T-helper 1 cell treated with Interleukin-12 subunit alpha and Interleukin-12 subunit beta and Interleukin-4 antibody, amounts not matched to agents 30 μg/mL and 1 μg/mL, for 36 hours (primary cell): ENCODE results near the gene PACS1.
"Not testable (repeated sequence)": the region's sequence is repeated elsewhere in the genome, so short reads cannot be mapped to it uniquely, and the experiment has no call there.

Experiments
- H3K27ac Mint-ChIP-seq: one replicate; pipeline ENCODE4 v1.8.0; 2021; ENCODE audit warnings: mild to moderate bottlenecking, mixed read lengths
- H3K27me3 Mint-ChIP-seq: one replicate; pipeline ENCODE4 v1.8.0; 2021; ENCODE audit warnings: low read depth, mixed read lengths
- H3K36me3 Mint-ChIP-seq: one replicate; pipeline ENCODE4 v1.8.0; 2021; ENCODE audit warnings: low read depth, mixed read lengths
- H3K4me1 Mint-ChIP-seq: one replicate; pipeline ENCODE4 v1.8.0; 2021; ENCODE audit warnings: low read depth, mixed read lengths
- H3K4me3 Mint-ChIP-seq: one replicate; pipeline ENCODE4 v1.8.0; 2021; ENCODE audit warnings: mild to moderate bottlenecking, moderate library complexity, mixed read lengths
- H3K9me3 Mint-ChIP-seq: one replicate; pipeline ENCODE4 v1.8.0; 2021; ENCODE audit warnings: mixed read lengths

Gene PACS1

GRCh38 chr11:66266378-66267038, 196.4 kb downstream of the PACS1 start:
- Mint-ChIP-seq H3K27ac (peak overlapping the region; percentile 71), H3K4me3 (no peak overlapping the region), H3K4me1 (peaks cover 24% of the 10 kb centered on the region), H3K36me3 (peaks cover 19% of the 10 kb centered on the region), H3K27me3 (no peaks in the 10 kb centered on the region), H3K9me3 (no peaks in the 10 kb centered on the region)

DNA sequence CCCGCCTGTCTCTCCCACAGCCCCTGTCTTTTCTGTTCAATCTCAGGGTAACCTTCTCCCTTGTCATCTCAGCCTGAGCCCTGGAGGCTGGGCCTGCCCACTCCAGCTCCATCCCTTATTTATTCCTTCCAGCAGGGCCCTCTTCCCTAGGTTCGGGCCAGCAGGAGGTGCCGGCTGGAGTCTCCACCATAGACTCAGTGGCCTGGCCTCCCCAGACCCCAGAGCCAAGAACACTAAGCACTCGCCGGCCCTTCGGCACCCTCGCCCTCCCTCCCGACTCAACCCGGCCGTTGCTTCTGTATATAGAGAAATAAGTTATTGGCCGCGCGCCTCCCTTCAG, 196.9 kb downstream of the PACS1 start:
- H3K9me3 Mint-ChIP-seq = no peaks in the 10 kb centered on the region
- no peaks in the 10 kb centered on the region for H3K27me3 Mint-ChIP-seq
- H3K27ac Mint-ChIP-seq = peak overlapping the region; percentile 71
- peaks cover 25% of the 10 kb centered on the region for H3K4me1 Mint-ChIP-seq
- peak overlapping the region; percentile 56 for H3K4me3 Mint-ChIP-seq
- H3K36me3 Mint-ChIP-seq = peaks cover 20% of the 10 kb centered on the region

DNA sequence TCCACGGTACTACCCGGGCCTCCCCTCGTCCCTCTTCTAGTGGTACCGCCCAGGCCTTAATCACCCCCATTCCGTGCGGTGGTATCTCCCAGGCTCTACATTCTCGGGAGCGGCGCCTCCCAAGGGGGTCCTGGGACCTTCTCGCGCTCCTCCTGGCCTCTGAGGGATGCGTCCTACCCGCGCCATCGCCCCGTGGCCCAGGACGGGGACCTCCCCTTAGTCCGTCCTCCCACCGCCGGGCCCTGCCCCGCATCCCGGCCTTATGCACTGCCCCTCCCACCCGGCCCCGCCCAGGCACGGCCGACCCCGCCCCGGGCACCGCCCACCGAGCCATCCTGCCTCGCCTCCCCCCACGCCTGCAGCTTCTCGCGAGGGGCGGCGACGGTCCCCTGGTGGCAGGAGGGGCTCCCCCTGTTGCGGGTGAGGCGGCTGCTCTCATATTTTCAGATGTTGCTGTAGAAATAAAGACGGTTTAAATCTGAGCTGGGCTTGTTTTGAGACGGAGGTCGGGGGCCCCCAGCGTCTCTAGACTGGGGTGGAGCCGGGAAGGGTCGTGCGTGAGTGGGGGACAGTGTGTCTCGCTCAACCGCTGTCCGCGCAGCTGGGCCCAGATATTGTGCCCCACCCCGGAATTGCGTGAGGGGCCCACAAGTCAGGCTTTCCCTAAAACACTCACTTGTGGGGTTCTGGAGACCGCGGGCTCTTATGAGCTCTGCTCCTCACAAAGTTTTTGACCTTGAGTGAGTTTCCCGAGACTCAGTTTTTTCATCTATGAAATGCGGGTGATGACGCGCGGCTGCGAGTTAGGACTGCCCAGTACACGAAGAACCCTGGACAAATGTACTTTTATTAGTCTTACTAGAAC, 197.5 kb downstream of the PACS1 start:
- H3K4me1 Mint-ChIP-seq = peaks cover 28% of the 10 kb centered on the region
- H3K4me3 Mint-ChIP-seq = peak overlapping the region; percentile 99
- peak overlapping the region; percentile 95 for H3K27ac Mint-ChIP-seq
- peaks cover 20% of the 10 kb centered on the region for H3K36me3 Mint-ChIP-seq
- no peaks in the 10 kb centered on the region for H3K27me3 Mint-ChIP-seq
- no peaks in the 10 kb centered on the region for H3K9me3 Mint-ChIP-seq

DNA sequence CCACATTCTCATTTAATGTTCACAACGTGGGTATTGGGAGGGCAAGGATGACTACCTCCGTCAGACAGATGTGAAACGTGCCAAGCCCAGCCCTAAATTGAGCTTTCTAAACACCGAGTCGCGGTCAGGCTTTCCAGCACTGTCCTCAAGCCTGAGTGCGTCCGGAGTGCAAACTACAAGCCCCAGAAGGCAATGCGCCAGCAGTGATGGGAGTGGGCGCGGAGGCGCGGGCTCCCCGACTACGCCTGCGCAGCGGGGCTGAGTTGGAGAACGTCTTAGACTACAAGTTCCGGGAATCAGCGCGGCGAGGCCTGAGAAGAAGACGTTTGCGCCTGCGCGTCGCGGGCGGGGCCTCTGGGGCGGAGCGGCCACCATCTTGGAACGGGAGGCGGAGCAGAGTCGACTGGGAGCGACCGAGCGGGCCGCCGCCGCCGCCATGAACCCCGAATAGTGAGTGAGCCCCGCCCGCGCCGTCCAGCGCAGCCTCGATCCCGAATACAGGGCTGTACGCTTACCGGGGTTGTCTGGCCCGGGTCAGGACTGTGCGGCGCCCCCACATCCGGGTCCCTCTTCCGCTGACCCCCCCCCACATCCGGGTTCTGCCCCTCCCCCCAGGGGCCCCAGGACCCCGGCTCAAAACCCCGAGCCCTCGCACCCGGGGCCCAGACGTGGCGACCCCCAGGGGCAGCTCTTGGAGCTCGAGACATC, 198.3 kb downstream of the PACS1 start, which contains the start of gene RAB1B:
Gene RAB1B (plus strand): TSS at position 396 of the 708 bp plus-strand sequence. CDS start 41 bp downstream, at position 437.
- H3K4me3 Mint-ChIP-seq = peak within 1 kb of the TSS; percentile 99
- peak within 1 kb of the TSS; percentile 97 for H3K27ac Mint-ChIP-seq
- H3K4me1 Mint-ChIP-seq = peaks cover 30% of the 10 kb centered on the region
- no peaks in the 10 kb centered on the region for H3K27me3 Mint-ChIP-seq
- H3K9me3 Mint-ChIP-seq = no peaks in the 10 kb centered on the region
- peaks cover 27% of the 10 kb centered on the region for H3K36me3 Mint-ChIP-seq

- Mint-ChIP-seq H3K9me3 (no peaks in the 10 kb centered on the region), H3K27me3 (no peaks in the 10 kb centered on the region), H3K27ac (peak overlapping the region; percentile 97), H3K4me1 (peaks cover 32% of the 10 kb centered on the region), H3K36me3 (peaks cover 32% of the 10 kb centered on the region), H3K4me3 (peak overlapping the region; percentile 99)
Measured at GRCh38 chr11:66268952-66269905, 199.2 kb downstream of the PACS1 start.

DNA sequence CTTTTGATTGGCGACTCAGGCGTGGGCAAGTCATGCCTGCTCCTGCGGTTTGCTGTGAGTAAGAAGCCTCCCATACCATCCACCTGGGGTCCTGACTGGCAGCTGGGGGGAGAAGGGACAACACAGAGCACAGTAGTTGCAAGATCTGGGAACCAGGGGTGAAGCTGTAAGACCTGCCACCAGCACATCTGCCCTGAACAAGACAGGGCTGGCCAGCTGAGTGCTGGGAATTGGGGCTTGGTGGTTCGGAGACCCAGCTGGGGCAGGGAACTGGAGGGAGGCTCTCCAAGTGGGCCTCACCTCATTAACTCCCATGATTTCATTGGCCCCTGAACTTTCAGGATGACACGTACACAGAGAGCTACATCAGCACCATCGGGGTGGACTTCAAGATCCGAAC, 201.7 kb downstream of the PACS1 start:
- H3K9me3 Mint-ChIP-seq = no peaks in the 10 kb centered on the region
- H3K4me3 Mint-ChIP-seq = peak overlapping the region; percentile 42
- peaks cover 32% of the 10 kb centered on the region for H3K4me1 Mint-ChIP-seq
- H3K36me3 Mint-ChIP-seq = peaks cover 44% of the 10 kb centered on the region
- H3K27me3 Mint-ChIP-seq = no peaks in the 10 kb centered on the region
- no peak overlapping the region for H3K27ac Mint-ChIP-seq

GRCh38 chr11:66272596-66272995, 202.5 kb downstream of the PACS1 start:
- Mint-ChIP-seq H3K36me3 (peaks cover 42% of the 10 kb centered on the region), H3K27ac (peak overlapping the region; percentile 43), H3K9me3 (no peaks in the 10 kb centered on the region), H3K4me3 (no peak overlapping the region), H3K27me3 (no peaks in the 10 kb centered on the region), H3K4me1 (peaks cover 29% of the 10 kb centered on the region)

- Mint-ChIP-seq H3K9me3 (no peaks in the 10 kb centered on the region), H3K36me3 (peaks cover 39% of the 10 kb centered on the region), H3K4me3 (no peak overlapping the region), H3K27me3 (no peaks in the 10 kb centered on the region), H3K4me1 (peaks cover 24% of the 10 kb centered on the region), H3K27ac (no peak overlapping the region)
Measured at GRCh38 chr11:66274219-66274618, 204.1 kb downstream of the PACS1 start.

DNA sequence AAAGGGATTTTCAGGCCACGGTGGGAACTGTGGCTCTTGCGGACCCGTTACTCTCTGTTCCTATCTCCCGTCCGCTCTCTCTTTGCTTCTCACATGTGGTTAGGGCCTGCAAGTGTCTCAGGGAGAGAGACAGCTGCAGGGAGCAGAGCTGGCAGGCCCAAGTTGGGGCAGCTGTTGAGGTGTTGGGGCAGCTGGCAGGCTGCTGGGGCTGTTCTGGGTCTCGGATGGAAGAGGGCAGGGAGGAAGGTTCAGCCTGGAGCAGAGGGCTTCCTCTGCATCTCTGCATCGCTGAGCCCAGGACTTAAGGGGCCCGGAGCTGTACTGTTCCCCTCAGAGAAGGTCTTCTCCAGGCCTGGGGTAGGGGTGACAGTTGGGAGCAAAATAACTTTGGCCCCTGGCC, 205.3 kb downstream of the PACS1 start:
- H3K27ac Mint-ChIP-seq = no peak overlapping the region
- peaks cover 34% of the 10 kb centered on the region for H3K36me3 Mint-ChIP-seq
- H3K4me3 Mint-ChIP-seq = no peak overlapping the region
- H3K4me1 Mint-ChIP-seq = peaks cover 19% of the 10 kb centered on the region
- H3K27me3 Mint-ChIP-seq = peaks cover 5% of the 10 kb centered on the region
- no peaks in the 10 kb centered on the region for H3K9me3 Mint-ChIP-seq

GRCh38 chr11:66275984-66276612, 206.0 kb downstream of the PACS1 start:
- H3K36me3 Mint-ChIP-seq = peaks cover 33% of the 10 kb centered on the region
- no peak overlapping the region for H3K4me3 Mint-ChIP-seq
- no peaks in the 10 kb centered on the region for H3K9me3 Mint-ChIP-seq
- peaks cover 18% of the 10 kb centered on the region for H3K4me1 Mint-ChIP-seq
- H3K27ac Mint-ChIP-seq = no peak overlapping the region
- peaks cover 5% of the 10 kb centered on the region for H3K27me3 Mint-ChIP-seq

DNA sequence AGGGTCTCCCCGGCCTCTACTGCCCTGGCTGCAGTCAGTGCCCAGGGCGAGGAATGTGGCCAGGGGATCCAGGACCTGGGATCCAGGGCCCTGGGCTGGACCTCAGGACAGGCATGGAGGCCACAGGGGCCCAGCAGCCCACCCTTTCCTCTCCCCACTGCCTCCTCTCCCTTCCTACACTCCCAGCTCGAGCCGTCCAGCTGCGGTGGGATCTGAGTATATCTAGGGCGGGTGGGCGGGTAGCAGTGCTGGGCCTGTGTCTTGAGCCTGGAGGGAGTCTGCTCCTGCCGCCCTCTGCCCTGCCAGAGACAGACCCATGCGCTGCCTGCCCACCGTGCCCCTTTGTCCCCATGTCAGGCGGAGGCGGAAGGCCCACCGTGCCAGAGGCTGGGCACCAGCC, 206.5 kb downstream of the PACS1 start:
- peaks cover 18% of the 10 kb centered on the region for H3K4me1 Mint-ChIP-seq
- not testable (repeated sequence) for H3K9me3 Mint-ChIP-seq

GRCh38 chr11:66277064-66277463, 207.0 kb downstream of the PACS1 start:
- H3K27ac Mint-ChIP-seq, H3K9me3 Mint-ChIP-seq, H3K4me3 Mint-ChIP-seq, H3K27me3 Mint-ChIP-seq: not testable (repeated sequence)
- peaks cover 19% of the 10 kb centered on the region for H3K4me1 Mint-ChIP-seq
- peaks cover 37% of the 10 kb centered on the region for H3K36me3 Mint-ChIP-seq

More for the DNA sequence above, 206.5 kb downstream of the PACS1 start:
- H3K36me3 Mint-ChIP-seq = peaks cover 36% of the 10 kb centered on the region
- not testable (repeated sequence) for H3K27ac Mint-ChIP-seq, H3K27me3 Mint-ChIP-seq, H3K4me3 Mint-ChIP-seq

DNA sequence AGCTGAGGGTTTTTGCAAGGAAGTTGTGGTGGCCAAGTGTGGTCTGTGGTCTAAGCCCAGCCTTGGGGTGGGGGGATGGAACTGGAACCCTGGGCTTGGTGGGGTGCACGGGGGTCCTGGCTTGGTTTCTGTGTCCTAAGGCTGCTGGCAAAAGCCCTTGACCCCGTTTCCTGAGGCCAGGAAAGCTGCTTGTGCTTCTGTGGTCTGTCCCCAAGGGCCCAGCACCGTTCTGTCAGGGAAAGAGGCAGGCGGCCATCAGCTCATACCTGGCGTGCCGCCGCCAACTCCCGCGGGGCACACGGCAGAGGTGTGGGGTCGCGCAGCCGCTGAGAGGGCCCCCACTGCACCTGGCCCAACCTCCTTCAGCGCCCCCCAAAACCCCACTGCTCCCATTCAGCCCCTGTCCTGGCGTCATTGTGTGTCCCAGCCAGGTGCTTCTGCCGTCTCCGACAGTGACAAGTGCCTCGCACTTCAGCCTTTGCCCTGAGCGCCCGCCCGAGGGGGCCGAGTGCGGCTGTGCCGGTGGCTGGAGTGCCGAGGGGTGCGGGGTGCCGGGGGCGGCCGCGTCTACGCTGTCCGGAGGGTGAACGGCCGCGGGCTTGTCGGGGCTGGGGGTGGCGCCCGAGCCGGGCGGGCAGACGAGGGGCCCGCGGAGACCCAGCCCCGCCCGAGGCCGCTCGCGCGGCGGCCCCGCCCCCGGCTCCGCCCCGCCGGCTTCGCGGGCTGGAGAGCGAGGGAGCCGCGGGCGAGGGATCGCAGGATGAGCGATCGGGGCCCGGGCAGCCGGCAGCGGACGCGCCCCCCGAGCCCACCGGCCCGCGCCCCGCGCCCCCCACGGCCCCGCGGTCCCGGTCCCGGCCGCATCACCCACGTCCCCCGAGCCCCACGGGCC, 207.6 kb downstream of the PACS1 start, which contains the start of gene CNIH2:
Gene CNIH2 (plus strand): TSS at position 705 of the 892 bp plus-strand sequence. CDS start 282 bp downstream, outside the sequence.
- Mint-ChIP-seq H3K4me1 (peaks cover 15% of the 10 kb centered on the region), H3K27ac (peak within 1 kb of the TSS; percentile 59), H3K9me3 (no peaks in the 10 kb centered on the region), H3K27me3 (peaks cover 5% of the 10 kb centered on the region), H3K4me3 (peak within 1 kb of the TSS; percentile 53), H3K36me3 (peaks cover 33% of the 10 kb centered on the region)
